Loucy (cell line): ENCODE results near the gene NOL6.

Experiments used
- EZH2phosphoT487 ChIP-seq: fragments of 200-600 bp; IDR thresholded peaks from 2 replicates; pipeline ENCODE4 v1.6.1; 2018; ENCODE audit warnings: antibody characterized with exemption, mild to moderate bottlenecking, moderate library complexity, borderline replicate concordance
- TF ChIP-seq, protein P1 (sequence below): fragments of 200-600 bp; sonication (generic); conservative IDR thresholded peaks from 2 replicates; pipeline ENCODE4 v1.5.1; 2014; ENCODE audit warnings: mild to moderate bottlenecking, antibody characterized with exemption, low read length

GRCh38 chr9:33429256-33429985, 44.3 kb downstream of the NOL6 start:
- TF ChIP-seq, protein P1, sequence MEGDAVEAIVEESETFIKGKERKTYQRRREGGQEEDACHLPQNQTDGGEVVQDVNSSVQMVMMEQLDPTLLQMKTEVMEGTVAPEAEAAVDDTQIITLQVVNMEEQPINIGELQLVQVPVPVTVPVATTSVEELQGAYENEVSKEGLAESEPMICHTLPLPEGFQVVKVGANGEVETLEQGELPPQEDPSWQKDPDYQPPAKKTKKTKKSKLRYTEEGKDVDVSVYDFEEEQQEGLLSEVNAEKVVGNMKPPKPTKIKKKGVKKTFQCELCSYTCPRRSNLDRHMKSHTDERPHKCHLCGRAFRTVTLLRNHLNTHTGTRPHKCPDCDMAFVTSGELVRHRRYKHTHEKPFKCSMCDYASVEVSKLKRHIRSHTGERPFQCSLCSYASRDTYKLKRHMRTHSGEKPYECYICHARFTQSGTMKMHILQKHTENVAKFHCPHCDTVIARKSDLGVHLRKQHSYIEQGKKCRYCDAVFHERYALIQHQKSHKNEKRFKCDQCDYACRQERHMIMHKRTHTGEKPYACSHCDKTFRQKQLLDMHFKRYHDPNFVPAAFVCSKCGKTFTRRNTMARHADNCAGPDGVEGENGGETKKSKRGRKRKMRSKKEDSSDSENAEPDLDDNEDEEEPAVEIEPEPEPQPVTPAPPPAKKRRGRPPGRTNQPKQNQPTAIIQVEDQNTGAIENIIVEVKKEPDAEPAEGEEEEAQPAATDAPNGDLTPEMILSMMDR: no peak
- no peak for TF ChIP-seq EZH2phosphoT487
